ENCODE results near the gene RPN1. TPM values are rescaled to one million over a fixed set of nuclear protein-coding genes. Genes with fewer than 3 reads are reported as not detected.

Gene RPN1
- total RNA-seq: 221 and 329 TPM in 2 replicates

GRCh38 chr3:128650096-128651050 lies at the start of gene RPN1:
Gene RPN1 (minus strand): TSS chr3:128650818. CDS start chr3:128650800, 18 bp downstream.

Other genes starting within 250 kb of the RPN1 start
- not detected in 2 replicates for gene DNAJB8, start 183.9 kb downstream of the RPN1 start, total RNA-seq
- 2.1 and 4.1 TPM in 2 replicates for gene GATA2, start 157.6 kb downstream of the RPN1 start, total RNA-seq
- gene RAB7A, start 75.4 kb upstream of the RPN1 start, total RNA-seq: 65.5 and 71.1 TPM in 2 replicates
- 26.2 and 47.9 TPM in 2 replicates for gene ACAD9, start 228.8 kb upstream of the RPN1 start, total RNA-seq